ENCODE data around the gene GEMIN2.
A peak's percentile ranks its signal among the peaks of the same experiment; 100 is the strongest.
"Not testable (repeated sequence)": the region's sequence is repeated elsewhere in the genome, so short reads cannot be mapped to it uniquely, and the experiment has no call there.

The GEMIN2 gene, protein sequence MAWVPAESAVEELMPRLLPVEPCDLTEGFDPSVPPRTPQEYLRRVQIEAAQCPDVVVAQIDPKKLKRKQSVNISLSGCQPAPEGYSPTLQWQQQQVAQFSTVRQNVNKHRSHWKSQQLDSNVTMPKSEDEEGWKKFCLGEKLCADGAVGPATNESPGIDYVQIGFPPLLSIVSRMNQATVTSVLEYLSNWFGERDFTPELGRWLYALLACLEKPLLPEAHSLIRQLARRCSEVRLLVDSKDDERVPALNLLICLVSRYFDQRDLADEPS

DNA sequence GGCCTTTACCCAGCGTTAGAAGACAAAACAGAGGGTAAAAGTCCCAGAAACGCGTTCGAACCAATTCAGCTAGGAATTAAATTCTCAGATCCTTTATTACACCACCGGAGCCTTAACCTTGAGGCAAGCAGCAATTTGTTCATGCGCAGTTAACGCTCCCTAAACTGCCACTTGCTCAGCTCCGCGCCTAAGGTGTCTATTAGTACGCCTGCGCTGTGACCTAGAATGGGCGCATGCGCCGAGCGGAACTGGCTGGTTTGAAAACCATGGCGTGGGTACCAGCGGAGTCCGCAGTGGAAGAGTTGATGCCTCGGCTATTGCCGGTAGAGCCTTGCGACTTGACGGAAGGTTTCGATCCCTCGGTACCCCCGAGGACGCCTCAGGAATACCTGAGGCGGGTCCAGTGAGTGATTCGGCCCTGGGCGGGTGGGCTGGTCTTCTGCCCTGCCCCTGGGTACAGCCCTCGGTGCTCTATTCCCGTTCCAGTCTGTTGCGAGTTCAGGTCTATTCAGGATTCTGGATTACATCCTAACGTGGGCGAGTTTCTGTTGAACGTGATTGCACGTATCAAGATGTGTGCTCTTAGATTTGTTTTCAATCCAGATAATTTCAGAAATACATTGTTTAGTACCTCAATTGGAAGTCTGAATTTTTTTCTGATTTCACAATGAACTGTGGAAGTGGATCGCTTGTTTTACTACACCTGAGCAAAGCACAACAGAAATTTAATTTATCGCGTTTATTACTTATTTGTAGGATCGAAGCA lies at the start of gene GEMIN2:
Gene GEMIN2 (plus strand): TSS at position 251 of the 766 bp plus-strand sequence. CDS start 16 bp downstream, at position 267.
- DNase-seq (ENCODE audit: low read depth), result peak; percentile 92

DNA sequence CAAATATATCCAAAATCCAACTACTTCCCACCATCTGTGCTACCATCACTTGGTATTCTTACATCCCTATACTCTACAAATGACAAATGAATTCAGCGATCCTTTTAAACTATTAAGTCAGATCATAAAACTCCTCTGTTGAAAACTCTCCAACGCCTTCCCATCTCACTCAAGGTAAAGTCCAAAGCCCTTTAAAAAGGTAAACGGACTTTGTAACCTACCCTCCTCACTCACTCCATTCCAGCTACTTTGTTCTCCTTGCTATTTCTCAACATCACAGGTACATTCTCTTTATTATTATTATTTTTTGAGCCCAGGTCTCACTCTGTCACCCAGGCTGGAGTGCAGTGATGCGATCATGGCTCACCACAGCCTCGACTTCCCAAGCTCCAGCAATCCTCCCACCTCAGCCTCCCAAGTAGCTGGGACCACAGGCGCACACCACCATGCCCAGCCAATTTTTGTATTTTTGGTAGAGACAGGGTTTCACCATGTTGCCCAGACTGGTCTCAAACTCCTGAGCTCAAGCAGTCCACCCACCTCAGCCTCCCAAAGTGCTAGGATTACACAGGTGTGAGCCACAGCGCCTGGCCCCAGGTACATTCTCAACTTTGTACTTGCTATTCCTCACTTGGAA lies 44.8 kb upstream of the GEMIN2 start:
- not testable (repeated sequence) for DNase-seq (ENCODE audit: low read depth)

DNA sequence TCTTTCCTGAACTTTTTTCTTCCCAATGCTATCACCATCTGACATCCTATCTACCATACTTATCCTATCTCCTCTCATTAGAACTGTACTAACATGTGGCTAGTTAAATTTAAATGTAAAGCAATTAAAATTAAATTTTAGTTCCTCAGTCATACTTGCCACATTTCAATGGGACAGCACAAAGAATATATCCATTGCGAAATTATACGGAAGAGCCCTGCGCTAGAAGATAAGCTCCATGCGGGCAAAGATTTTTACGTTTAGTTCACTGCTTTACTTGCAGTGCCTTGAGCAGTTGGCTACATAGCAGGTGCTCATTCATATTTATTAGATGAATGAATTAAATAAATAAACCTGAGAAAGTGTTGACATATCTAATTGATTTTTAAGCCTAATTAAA lies 44.2 kb upstream of the GEMIN2 start:
- DNase-seq (ENCODE audit: low read depth), result no peak

DNA sequence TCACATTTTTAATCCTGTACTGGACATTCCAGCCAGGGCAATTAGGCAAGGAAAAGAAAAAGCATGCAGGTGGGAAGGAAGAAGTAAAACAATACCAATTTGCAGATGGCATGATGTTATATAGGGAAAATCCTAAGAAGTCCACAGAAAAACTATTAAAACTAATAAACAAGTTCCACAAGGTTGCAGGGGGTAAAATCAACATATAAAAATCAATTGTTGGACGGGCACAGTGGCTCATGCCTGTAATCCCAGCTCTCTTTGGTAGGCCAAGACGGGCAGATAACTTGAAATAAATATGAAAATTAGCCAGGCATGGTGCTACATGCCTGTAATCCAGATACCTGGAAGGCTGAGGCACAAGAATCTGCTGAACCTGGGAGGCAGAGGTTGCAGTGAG lies 43.0 kb upstream of the GEMIN2 start:
- DNase-seq (ENCODE audit: low read depth), result no peak

DNA sequence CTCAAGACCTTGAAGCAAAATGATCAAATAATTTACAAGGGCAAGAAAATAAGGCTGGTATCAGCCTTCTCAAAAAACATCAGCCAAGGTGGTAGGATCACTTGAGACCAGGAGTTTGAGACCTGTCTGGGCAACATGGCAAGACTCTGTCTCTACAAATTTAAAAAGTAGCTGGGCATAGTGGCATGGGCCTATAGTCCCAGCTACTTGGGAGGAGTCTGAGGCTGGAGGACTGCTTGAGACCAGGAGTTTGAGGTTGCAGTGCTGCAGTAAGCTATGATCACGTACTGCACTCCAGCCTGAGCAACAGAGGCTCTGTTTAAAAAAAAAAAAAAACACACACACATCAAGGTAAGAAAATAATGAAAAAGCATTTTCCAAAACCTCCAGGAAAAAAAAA lies 33.2 kb upstream of the GEMIN2 start:
- no peak for DNase-seq (ENCODE audit: low read depth)

DNA sequence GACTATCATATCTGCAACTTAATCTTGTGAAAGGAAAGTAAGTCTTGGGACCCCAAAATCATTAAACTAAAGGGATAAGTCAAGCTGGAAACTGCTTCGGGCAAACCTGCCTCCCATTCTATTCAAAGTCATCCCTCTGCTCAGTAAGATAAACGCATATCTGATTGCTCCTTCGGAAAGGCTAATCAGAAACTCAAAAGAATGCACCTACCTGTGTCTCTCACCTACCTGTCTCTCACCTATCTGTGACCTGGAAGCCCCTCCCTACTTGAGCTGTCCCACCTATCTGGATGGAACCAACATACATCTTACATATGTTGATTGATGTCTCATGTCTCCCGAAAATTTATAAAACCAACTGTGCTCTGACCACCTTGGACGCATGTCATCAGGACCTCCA lies 31.0 kb upstream of the GEMIN2 start:
- DNase-seq (ENCODE audit: low read depth), result no peak

DNA sequence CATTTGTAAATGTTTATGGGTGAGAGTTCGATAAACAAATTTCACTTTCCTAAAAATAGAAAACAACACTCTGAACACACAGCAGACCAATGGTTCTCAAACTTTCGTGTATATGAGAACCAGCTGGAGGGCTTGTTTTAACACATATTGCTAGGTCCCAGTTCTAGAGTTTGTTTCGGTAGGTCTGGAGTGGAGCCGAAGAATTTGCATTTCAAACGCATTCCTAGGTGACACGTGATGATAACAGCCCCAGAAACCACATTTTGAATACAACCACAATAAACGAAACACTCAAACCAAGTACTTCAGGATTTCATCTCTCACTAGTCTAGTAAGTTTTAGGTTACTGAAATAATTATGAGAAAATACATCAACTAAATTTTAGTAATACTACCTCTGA lies 28.2 kb upstream of the GEMIN2 start:
- no peak for DNase-seq (ENCODE audit: low read depth)

DNA sequence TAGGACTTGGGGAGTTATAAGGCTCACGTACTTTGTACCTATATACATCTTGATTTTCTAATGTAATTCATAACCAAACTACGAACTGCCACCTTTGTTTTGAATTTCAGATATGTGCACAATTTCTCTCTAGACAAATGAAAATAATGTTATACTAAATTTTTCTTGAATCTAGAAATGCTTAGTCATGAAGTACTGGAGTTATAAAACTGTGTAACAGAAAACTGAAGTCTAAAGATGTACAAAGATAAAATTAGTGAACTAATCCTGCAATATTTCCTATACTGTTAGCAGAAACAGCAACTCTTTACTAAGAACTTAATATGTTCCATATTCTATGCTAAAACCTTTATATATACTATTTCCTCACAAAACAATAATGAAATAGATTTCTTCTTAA lies 26.6 kb upstream of the GEMIN2 start:
- DNase-seq (ENCODE audit: low read depth), result no peak

DNA sequence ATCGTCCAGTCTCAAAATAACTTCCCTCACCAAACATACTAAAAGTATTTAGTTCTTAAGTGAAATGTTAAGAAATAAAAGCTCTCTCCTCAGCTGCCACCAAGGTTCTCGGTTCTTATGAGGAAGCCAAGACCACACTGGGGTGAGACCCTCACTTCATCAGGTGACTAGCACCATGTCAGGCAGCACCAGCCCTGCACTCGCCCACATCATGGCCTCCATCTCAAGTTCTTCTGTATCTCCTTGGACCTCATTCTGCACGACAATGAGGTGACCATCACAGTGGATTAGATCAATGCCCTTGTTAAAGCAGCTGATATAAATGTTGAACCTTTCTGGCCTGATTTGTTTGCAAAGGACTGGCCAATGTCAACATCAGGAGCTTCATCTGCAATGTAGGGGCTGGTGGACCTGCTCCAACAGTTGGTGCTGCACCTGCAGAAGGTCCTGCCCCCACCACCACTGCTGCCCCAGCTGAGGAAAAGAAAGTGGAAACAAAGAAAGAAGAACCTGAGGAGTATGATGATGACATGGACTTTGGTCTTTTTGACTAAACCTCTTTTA lies 23.5 kb upstream of the GEMIN2 start:
- DNase-seq (ENCODE audit: low read depth), result no peak

DNA sequence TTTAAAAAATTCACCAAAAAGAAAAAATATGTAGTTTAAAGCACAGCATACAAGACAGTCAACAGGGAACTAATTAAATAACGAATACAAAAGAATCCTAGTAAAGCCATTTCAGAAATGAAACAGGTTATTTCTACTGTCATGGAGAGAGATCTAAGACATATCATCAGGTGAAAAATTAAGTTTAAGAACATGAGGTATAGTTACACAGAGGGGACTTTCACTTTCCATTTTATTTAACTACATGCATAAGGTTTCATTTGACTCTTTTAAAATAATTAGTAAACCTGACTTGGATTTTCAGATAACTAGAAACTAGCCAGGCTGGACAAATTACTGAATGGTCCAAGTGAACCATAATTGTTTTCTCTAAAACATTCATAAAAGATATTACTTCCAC lies 22.4 kb upstream of the GEMIN2 start:
- no peak for DNase-seq (ENCODE audit: low read depth)

DNA sequence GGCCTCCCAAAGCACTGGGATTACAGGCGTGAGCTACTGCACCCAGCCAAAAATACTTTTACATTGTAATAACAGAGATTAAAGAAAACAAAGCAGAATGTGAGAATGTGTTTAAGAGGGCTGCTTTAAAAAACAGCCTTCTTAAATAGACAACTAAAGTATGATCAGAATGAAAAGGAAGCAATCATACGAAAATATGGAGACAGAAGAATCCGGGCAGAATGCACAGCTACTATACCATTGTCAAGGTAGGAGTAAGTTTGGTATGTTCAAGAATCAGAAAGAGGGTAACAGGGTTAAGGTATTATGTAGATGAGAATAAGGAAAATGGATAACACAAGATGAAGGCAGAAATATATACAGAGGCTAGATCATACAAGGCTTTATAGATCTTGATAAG lies 19.6 kb upstream of the GEMIN2 start:
- no peak for DNase-seq (ENCODE audit: low read depth)

DNA sequence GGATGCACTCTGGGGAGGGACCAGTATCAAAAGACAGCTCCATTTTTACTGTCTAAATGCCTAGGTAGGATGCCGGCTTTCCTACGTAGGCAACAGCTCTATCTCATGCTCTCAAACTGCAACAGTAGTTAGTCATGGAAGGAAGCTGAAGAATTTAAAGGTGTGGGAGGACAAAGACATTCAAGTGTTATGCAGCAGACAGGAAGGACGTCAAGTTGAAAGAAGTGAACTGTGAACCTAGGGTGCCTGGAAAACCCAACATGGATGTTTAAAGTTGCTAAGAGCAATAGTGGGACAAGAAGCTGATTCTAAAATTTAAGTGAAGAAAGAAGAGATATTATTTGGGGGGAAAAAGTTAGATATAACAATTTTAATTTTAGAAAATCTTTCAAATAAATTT lies 17.0 kb upstream of the GEMIN2 start:
- DNase-seq (ENCODE audit: low read depth), result no peak

DNA sequence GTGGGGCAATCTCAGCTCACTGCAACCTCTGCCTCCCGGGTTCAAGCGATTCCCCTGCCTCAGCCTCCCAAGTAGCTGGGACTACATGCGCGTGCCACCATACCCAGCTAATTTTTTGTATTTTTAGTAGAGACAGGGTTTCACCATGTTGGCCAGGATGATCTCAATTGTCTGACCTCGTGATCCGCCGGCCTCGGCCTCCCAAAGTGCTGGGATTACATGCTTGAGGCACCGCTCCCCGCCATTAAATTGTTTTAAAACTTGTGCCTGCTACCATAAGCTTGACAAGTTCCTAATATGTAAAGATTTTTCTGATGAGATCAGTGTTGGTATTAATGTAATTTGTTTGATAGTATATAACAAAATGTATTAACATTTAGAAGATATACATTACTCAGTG lies 14.9 kb upstream of the GEMIN2 start:
- DNase-seq (ENCODE audit: low read depth), result not testable (repeated sequence)

DNA sequence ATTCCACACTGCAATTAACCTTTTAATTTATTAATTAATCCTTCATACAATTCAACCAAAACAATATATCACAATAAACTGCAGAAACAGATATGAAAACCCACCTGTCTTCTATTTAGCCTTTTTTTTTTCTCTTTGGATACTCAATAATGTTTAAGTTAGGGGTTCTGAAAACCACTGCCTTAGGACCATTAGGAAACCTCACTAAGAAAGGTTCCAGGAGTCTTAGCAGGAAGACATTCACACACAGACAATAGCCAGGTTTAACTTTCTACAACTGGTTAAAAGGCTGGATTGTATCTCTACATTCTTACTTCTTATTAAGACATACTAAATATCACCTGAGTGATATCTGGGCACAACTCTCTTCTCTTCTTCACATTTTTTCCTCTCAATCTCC lies 14.4 kb upstream of the GEMIN2 start:
- no peak for DNase-seq (ENCODE audit: low read depth)

DNA sequence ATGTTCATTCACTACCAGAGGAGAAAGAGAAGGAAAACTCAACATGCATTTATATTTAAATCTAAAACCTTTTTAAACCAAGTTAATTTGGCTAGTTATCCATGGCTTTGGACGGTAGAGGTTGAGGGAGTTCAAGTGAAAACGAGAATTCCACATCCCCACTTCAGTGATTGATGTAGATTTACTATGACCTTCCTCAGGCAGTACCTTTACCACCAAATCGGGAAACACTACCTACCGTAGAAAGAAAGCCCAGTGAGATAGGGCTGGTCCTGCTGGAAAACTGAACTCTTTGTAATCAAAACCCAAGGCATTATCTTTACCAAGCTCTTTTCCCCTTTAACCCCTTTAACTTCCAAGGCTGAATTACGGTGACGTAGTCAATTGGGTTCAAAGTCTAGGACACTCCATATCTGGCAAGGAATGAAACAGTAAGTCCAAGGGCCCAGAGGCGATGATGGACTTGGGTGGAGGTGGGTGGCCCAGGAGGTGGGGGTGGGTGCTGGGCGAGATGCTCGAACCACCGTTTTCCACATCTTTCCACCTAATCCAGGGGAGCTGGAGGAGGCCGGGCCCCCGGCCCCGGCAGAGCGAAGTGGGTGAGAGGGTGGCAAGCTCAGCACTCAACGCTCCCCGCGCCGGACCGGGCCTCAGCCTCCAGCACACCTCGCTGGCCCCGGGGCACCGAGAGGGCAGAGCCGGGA lies 11.7 kb upstream of the GEMIN2 start:
- no peak for DNase-seq (ENCODE audit: low read depth)

DNA sequence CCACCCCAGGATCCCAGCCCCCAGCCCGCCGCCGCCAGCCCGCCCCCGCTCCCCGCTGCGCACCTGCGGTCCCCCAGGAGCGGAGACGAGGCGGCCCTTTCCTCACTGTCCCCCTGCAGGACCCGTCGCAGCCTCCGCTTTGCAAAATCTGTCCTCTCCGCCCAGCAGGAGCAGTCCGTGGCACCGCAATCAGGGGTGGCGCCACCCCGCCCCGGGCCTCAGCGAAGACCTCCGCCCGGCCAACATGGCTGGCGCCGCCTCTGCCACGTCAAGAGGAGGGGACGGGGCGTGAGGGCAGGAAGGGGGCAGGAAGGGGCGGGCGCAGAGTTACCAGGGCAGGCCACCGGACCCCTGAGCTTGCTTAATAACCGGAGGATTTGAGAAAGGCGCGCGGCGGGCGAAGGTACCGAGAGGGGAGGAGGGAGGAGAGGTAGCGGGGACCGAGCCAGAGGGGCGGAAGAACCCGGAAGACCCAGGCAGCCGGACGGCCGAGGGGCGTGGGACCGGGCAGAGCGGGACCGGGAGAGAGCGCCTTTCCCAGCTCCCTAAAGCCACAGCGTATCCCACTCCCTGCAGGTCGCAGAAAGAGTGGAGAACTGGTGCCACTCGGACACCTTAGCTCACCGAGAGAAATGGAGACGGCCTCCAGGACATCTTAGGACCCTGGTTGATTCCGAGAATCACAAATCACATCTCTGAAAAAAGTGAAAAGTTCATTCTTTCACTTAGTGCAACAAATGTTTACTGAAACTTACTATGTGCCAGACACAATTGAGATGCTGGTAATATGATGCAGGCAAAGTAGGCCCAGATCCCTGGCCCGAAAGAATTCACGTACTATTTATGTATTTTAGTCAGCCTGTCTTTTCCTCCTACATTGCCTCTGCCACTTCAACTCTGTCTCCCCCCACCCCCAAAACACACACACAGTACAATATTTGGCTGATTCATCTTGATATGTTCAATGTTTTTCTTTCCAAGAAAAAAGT lies 10.9 kb upstream of the GEMIN2 start, which contains the start of gene SEC23A:
Gene SEC23A (minus strand): TSS at position 267 of the 989 bp plus-strand sequence. CDS start 7,117 bp downstream, outside the sequence.
- peak; percentile 71 for DNase-seq (ENCODE audit: low read depth)

DNA sequence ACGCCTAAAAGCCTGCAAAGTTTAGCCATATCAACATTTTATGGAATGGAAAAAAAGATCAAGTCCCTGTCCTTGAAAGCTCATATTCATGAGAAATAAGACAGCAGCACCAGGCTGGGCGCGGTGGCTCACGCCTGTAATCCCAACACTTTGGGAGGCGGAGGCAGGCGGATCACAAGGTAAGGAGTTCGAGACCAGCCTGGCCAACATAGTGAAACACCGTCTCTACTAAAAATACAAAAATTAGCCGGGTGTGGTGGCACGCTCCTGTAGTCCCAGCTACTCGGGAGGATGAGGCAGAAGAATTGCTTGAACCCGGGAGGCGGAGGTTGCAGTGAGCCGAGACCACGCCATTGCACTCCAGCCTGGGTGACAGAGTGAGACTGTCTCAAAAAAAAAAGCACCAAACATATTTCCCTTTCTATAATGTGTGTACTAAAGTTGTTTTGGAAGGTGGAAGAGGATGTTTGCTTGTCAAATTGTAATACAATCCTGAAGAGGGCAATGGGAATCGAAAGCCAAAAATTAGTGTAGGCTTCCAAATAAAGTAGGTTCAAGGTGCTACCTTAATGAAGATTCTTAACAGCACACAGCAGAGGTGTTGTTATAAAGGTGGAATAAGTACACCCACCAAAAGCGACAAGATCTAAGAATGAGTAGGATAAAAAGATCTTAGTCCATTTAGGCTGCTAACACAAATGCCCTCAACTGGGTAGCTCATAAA lies 9.9 kb upstream of the GEMIN2 start:
- not testable (repeated sequence) for DNase-seq (ENCODE audit: low read depth)

DNA sequence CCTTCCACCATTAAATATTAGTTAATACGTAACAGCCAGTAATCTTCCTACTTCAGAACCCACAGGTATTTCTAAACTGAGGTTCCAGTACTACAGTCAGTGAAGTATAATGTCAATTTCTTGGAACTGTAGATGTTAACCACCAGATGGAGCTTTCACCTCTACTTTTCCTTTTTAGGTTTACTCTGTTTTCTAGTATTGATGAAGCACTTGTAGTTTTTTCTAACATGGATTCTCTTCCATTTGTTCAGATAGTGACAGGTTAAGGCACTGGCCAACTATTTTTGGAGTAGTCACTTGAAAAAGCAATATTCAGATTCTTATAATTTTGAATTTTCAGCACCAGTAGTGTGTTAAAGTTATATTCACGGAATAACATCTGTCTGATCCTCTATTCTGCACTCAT lies 6.5 kb upstream of the GEMIN2 start:
- no peak for DNase-seq (ENCODE audit: low read depth)

DNA sequence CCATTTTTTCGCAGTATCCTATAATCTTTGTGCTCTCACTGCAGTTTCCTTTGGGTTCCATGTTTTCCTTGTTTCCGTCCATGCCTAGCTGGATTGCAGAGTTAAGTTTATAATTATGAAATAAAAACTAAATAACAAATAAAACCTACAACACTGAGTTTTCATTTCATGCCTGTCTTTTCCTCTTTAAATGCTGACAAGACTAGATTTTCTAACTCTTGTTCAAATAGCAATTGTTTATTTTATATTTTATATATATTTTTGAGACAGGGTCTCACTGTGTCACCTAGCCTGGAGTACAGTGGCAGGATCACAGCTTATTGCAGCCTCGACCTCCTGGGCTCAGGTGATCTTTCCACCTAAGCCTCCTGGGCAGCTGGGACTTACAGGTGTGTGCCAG lies 5.3 kb upstream of the GEMIN2 start:
- no peak for DNase-seq (ENCODE audit: low read depth)

Data from activated gamma-delta T cell treated with anti-CD3 and anti-CD28 coated beads, Interleukin-2, amount 50 U/mL, for 16 hours (primary cell).